DOHH2 (cell line): ENCODE results near the gene EIF5A.

ENCODE experiments used
- H3F3A ChIP-seq: fragments of 200-600 bp; sonication (generic), shearing (Covaris generic); 2 replicates; pipeline ENCODE4 v1.6.0; 2016; ENCODE audit warnings: antibody characterized with exemption, mild to moderate bottlenecking; ENCODE audit not compliant: control insufficient read depth, insufficient read depth
- H3K27ac ChIP-seq: fragments of 200-600 bp; sonication (generic); 2 replicates; pipeline ENCODE4 v1.5.1; 2014; ENCODE audit warnings: low read depth, mild to moderate bottlenecking, low read length, moderate library complexity
- H3K27me3 ChIP-seq: fragments of 200-600 bp; sonication (generic); 2 replicates; pipeline ENCODE4 v1.6.1; 2014; ENCODE audit warnings: mild to moderate bottlenecking, low read length, mixed read lengths; ENCODE audit not compliant: control insufficient read depth
- H3K36me3 ChIP-seq: fragments of 200-600 bp; sonication (generic); 2 replicates; pipeline ENCODE4 v1.6.1; 2014; ENCODE audit warnings: mild to moderate bottlenecking, low read length, moderate library complexity, mixed read lengths; ENCODE audit not compliant: control insufficient read depth
- H3K4me1 ChIP-seq: fragments of 200-600 bp; sonication (generic); 2 replicates; pipeline ENCODE4 v1.6.1; 2014; ENCODE audit warnings: mild to moderate bottlenecking, low read length, mixed read lengths; ENCODE audit not compliant: control insufficient read depth
- H3K4me2 ChIP-seq: fragments of 200-600 bp; sonication (generic); 2 replicates; pipeline ENCODE4 v1.6.0; 2014; ENCODE audit warnings: mild to moderate bottlenecking, low read length, moderate library complexity
- H3K4me3 ChIP-seq: fragments of 200-600 bp; sonication (generic); 2 replicates; pipeline ENCODE4 v1.5.1; 2014; ENCODE audit warnings: mild to moderate bottlenecking, low read length, mixed read lengths
- H3K79me2 ChIP-seq: fragments of 200-600 bp; sonication (generic); 2 replicates; pipeline ENCODE4 v1.6.1; 2014; ENCODE audit warnings: mild to moderate bottlenecking, low read length, mixed read lengths; ENCODE audit not compliant: control insufficient read depth
- H3K9me2 ChIP-seq: fragments of 200-600 bp; sonication (generic); replicated peaks from 2 replicates; pipeline ENCODE4 v1.6.1; 2014; ENCODE audit warnings: mild to moderate bottlenecking, low read length, mixed read lengths; ENCODE audit not compliant: control insufficient read depth
- H3K9me3 ChIP-seq: fragments of 200-600 bp; sonication (generic); 2 replicates; pipeline ENCODE4 v1.6.1; 2014; ENCODE audit warnings: antibody characterized with exemption, low read length, mixed read lengths; ENCODE audit not compliant: control insufficient read depth, insufficient read depth
- H4K20me1 ChIP-seq: fragments of 200-600 bp; sonication (generic); 2 replicates; pipeline ENCODE4 v1.6.0; 2014; ENCODE audit warnings: low read depth, mild to moderate bottlenecking, antibody characterized with exemption, low read length, moderate library complexity; ENCODE audit not compliant: control insufficient read depth, insufficient read depth
- CTCF ChIP-seq: fragments of 200-600 bp; sonication (generic); IDR thresholded peaks from one replicate; pipeline ENCODE4 v1.5.1; 2014; ENCODE audit warnings: antibody characterized with exemption, mild to moderate bottlenecking, low read depth, low read length; ENCODE audit not compliant: poor library complexity, severe bottlenecking
- EZH2phosphoT487 ChIP-seq: fragments of 200-600 bp; sonication (generic); IDR thresholded peaks from 2 replicates; pipeline ENCODE4 v1.6.1; 2017; ENCODE audit warnings: borderline replicate concordance, mild to moderate bottlenecking, antibody characterized with exemption, low read length, moderate library complexity, mixed read lengths

The EIF5A gene

GRCh38 chr17:7292194-7292593 is 15.2 kb upstream of the EIF5A start:
- H3K9me3 ChIP-seq: no peaks in the 10 kb centered on the region
- no peak overlapping the region for H3K4me2 ChIP-seq
- TF ChIP-seq CTCF (no peak), EZH2phosphoT487 (no peak)
- H3K9me2 ChIP-seq: no peaks in the 10 kb centered on the region
- H3K36me3 ChIP-seq: no peaks in the 10 kb centered on the region
- H3K79me2 ChIP-seq: no peaks in the 10 kb centered on the region
- peaks cover 62% of the 10 kb centered on the region for H3K27me3 ChIP-seq
- no peak overlapping the region for H3K27ac ChIP-seq
- 0 out of 2 replicates have a peak, but pooled peaks cover 2% of the 10 kb centered on the region for H3F3A ChIP-seq
- H3K4me3 ChIP-seq: no peak overlapping the region
- no peaks in the 10 kb centered on the region for H4K20me1 ChIP-seq
- peaks cover 23% of the 10 kb centered on the region for H3K4me1 ChIP-seq

- peaks cover 57% of the 10 kb centered on the region for H3K27me3 ChIP-seq
- no peaks in the 10 kb centered on the region for H4K20me1 ChIP-seq
- H3F3A ChIP-seq: 0 out of 2 replicates have a peak, but pooled peaks cover 2% of the 10 kb centered on the region
- H3K9me2 ChIP-seq: no peaks in the 10 kb centered on the region
- H3K4me3 ChIP-seq: no peak overlapping the region
- no peak overlapping the region for H3K27ac ChIP-seq
- H3K4me1 ChIP-seq: peaks cover 23% of the 10 kb centered on the region
- no peak for TF ChIP-seq EZH2phosphoT487
- no peak for TF ChIP-seq CTCF
- H3K4me2 ChIP-seq: no peak overlapping the region
- no peaks in the 10 kb centered on the region for H3K9me3 ChIP-seq
- no peaks in the 10 kb centered on the region for H3K36me3 ChIP-seq
- H3K79me2 ChIP-seq: no peaks in the 10 kb centered on the region
Observed at GRCh38 chr17:7292729-7293128, 14.7 kb upstream of the EIF5A start.

- Histone ChIP-seq H3K27me3 (peaks cover 53% of the 10 kb centered on the region), H3K4me2 (no peak overlapping the region), H3K36me3 (no peaks in the 10 kb centered on the region), H3K79me2 (no peaks in the 10 kb centered on the region), H3K4me3 (no peak overlapping the region), H3K9me3 (no peaks in the 10 kb centered on the region), H3K4me1 (peaks cover 23% of the 10 kb centered on the region), H3F3A (0 out of 2 replicates have a peak, but pooled peaks cover 2% of the 10 kb centered on the region), H4K20me1 (no peaks in the 10 kb centered on the region), H3K9me2 (no peaks in the 10 kb centered on the region), H3K27ac (no peak overlapping the region)
- TF ChIP-seq CTCF (no peak), EZH2phosphoT487 (no peak)
Observed at GRCh38 chr17:7293159-7293558, 14.3 kb upstream of the EIF5A start.
